ENCODE measurements around the gene ITGB4. TPM values are rescaled to one million over a fixed set of nuclear protein-coding genes. Genes with fewer than 3 reads are reported as not detected.

The ITGB4 gene
- total RNA-seq, 1 donor from 2014 or later, result 0.91 TPM

GRCh38 chr17:75697651-75698291 is 23.5 kb upstream of the ITGB4 start:
- intact Hi-C loops (cut with micrococcal nuclease), result no loop called here

- intact Hi-C loops (cut with micrococcal nuclease), result no loop called here
These were observed 22.6 kb upstream of the ITGB4 start for GRCh38 chr17:75698659-75699058.

DNA sequence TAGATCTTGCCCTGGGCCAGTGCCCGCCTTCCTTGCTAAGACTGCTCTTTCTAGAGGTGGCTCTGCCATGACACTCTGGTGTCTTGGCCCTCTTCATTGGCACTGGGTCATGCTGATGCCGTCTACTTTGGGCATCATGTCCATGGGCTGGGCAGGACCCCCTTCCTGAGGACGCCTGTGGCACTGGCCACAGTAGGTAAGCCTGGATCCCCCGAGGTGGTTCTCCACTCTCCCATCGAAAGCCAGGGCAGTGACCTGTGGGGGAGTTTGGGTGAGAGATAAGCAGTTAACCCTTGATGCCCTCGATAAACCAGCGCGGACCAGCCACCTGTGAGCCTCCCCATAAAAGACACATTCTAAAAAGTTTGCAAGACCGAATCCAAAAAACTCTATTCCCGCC is 20.0 kb upstream of the ITGB4 start:
- intact Hi-C loops (cut with micrococcal nuclease), result no loop called here

- intact Hi-C loops (cut with micrococcal nuclease), result no loop called here
These were observed 18.1 kb upstream of the ITGB4 start for GRCh38 chr17:75703191-75703590.

GRCh38 chr17:75703591-75703990 is 17.7 kb upstream of the ITGB4 start:
- intact Hi-C loops (cut with micrococcal nuclease), result no loop called here

GRCh38 chr17:75704963-75705875 is 16.0 kb upstream of the ITGB4 start:
- intact Hi-C loops (cut with micrococcal nuclease), result no loop called here

GRCh38 chr17:75706042-75706728 is 15.1 kb upstream of the ITGB4 start:
- intact Hi-C loops (cut with micrococcal nuclease), result no loop called here

- intact Hi-C loops (cut with micrococcal nuclease), result no loop called here
These were observed 14.1 kb upstream of the ITGB4 start for GRCh38 chr17:75707079-75707571.

- intact Hi-C loops (cut with micrococcal nuclease), result no loop called here
These were observed 8.8 kb upstream of the ITGB4 start for GRCh38 chr17:75712446-75712845.

- intact Hi-C loops (cut with micrococcal nuclease), result loop anchor here (2.0 kb wide), 1 partner anchor 31 kb away; no protein-coding TSS in a partner anchor
These were observed 1.5 kb upstream of the ITGB4 start for GRCh38 chr17:75719732-75720131.

DNA sequence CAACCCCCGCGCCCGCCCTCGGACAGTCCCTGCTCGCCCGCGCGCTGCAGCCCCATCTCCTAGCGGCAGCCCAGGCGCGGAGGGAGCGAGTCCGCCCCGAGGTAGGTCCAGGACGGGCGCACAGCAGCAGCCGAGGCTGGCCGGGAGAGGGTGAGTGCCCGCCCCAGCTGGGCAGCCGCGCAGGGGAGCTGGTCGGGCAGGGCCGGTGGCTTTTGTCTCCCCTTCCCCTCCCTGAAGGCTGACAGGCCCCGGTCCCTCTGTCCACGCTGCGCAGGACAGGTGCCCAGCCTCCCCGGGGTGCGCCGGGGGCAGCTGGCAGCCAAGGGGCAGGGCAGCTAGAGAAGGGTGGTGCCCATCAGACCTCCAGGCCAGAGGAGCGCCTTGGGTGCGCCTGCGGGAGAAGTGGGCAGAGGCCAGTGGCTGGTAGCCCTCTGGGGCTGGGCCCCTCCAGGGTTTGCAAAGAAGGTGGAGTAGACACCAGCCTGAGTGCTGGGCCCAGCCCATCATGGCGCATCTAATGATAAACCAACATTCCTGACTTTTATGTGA is 278 bp downstream of the ITGB4 start:
- intact Hi-C loops (cut with micrococcal nuclease), result loop anchor here (2.0 kb wide), 1 partner anchor 33 kb away; no protein-coding TSS in a partner anchor

GRCh38 chr17:75722076-75722475 is 817 bp downstream of the ITGB4 start:
- intact Hi-C loops (cut with micrococcal nuclease), result no loop called here

- intact Hi-C loops (cut with micrococcal nuclease), result no loop called here
These were observed 1.4 kb downstream of the ITGB4 start for GRCh38 chr17:75722542-75723095.

GRCh38 chr17:75723171-75723930 is 2.1 kb downstream of the ITGB4 start:
- intact Hi-C loops (cut with micrococcal nuclease), result no loop called here

GRCh38 chr17:75724016-75725003 is 3.1 kb downstream of the ITGB4 start:
- intact Hi-C loops (cut with micrococcal nuclease), result no loop called here

DNA sequence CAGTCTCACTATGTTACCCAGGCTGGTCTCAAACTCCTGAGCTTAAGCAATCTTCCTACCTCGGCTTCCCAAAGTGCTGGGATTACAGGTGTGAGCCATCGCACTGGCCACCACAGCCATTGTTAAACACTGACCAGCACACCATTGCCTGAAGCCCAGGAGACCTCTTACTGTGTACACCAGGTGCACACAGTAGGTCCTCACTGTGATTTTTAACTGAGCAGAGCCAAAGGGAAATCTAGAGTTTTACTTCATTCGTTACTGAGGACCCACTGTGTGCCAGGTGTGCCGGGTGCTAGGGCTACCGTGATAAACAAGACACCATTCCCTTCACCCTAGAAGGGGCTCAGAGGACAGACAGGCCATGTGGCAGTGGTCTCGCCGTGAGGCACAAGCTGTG is 4.2 kb downstream of the ITGB4 start:
- intact Hi-C loops (cut with micrococcal nuclease), result no loop called here

DNA sequence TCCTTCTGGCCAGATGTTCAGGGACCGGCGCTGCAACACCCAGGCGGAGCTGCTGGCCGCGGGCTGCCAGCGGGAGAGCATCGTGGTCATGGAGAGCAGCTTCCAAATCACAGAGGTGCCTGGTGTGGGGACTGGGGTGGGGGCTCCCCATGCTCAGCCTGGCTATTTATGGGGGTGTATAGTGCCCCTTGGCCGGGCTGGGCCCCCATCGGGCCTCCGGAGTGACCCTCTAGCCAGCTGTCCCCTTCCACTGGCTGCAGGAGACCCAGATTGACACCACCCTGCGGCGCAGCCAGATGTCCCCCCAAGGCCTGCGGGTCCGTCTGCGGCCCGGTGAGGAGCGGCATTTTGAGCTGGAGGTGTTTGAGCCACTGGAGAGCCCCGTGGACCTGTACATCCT is 6.1 kb downstream of the ITGB4 start:
- intact Hi-C loops (cut with micrococcal nuclease), result no loop called here

DNA sequence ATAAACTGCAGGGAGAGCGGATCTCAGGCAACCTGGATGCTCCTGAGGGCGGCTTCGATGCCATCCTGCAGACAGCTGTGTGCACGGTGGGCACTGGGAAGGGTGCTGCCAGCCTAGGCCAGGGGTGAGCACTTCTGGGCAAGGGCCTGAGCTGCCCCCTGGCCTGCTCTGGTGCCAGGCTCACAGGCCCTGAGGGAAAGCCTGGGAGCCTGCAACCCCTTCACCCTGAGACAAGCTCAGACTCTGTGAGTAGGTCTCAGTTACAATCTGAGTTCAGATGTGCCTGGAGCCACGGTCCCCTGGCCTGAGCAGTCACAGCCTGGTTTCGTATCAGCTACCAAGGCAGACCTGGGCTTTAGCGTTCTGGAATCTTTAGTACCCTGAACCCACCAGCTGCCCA is 8.1 kb downstream of the ITGB4 start:
- intact Hi-C loops (cut with micrococcal nuclease), result no loop called here

DNA sequence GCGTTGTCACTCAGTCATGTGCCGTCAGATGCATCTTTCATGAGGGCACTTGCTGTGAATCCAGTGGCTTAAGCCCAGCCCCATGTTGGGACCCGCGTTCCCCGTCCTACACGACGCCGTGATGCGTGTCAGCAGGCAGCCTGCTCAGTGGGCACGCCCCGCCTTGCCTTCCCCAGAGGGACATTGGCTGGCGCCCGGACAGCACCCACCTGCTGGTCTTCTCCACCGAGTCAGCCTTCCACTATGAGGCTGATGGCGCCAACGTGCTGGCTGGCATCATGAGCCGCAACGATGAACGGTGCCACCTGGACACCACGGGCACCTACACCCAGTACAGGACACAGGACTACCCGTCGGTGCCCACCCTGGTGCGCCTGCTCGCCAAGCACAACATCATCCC is 8.8 kb downstream of the ITGB4 start:
- intact Hi-C loops (cut with micrococcal nuclease), result no loop called here

Measured in T-helper 1 cell treated with Interleukin-12 subunit alpha and Interleukin-12 subunit beta and Interleukin-4 antibody, amounts not matched to agents 30 ng/mL and 1 ng/mL, for 36 hours (primary cell).